Kidney epithelial cell (primary cell): Measurements from ENCODE around the gene SLX9. TPM values are rescaled to one million over a fixed set of nuclear protein-coding genes. Genes with fewer than 3 reads are reported as not detected.

Experiments
- DNase-seq: peaks from one replicate; pipeline ENCODE4 v3.0.0-alpha.2; 2010; ENCODE audit warnings: low read depth
- H3K27me3 ChIP-seq: 2 replicates; pipeline ENCODE4 v1.6.0; 2011; ENCODE audit warnings: low read length; ENCODE audit not compliant: control insufficient read depth, insufficient read depth
- H3K36me3 ChIP-seq: 2 replicates; pipeline ENCODE4 v1.5.1; 2011; ENCODE audit warnings: low read length; ENCODE audit not compliant: control insufficient read depth, insufficient read depth
- H3K4me3 ChIP-seq: 2 replicates; pipeline ENCODE4 v1.5.1; 2011; ENCODE audit warnings: low read depth, mild to moderate bottlenecking, control low read depth, low read length
- CTCF ChIP-seq: IDR thresholded peaks from 2 replicates; pipeline ENCODE4 v1.5.1; 2011; ENCODE audit warnings: mild to moderate bottlenecking, moderate library complexity, low read length, control low read depth, inconsistent platforms; ENCODE audit not compliant: insufficient read depth, poor library complexity, severe bottlenecking
- total RNA-seq: library from RNA; depleted of rRNA; stranded (reverse); fragments of >200 nt; gene quantifications from 2 replicates; pipeline ENCODE4 v1.2.3, GENCODE V29; 2015

SLX9 gene
- total RNA-seq, 1 donor from 2014 or later, result 38.6 TPM

- Histone ChIP-seq H3K27me3 (no peaks in the 10 kb centered on the region), H3K36me3 (no peaks in the 10 kb centered on the region), H3K4me3 (no peak overlapping the region)
- no peak for DNase-seq
- no peak for TF ChIP-seq CTCF
Measured at GRCh38 chr21:44953628-44954021, 13.8 kb downstream of the SLX9 start.

DNA sequence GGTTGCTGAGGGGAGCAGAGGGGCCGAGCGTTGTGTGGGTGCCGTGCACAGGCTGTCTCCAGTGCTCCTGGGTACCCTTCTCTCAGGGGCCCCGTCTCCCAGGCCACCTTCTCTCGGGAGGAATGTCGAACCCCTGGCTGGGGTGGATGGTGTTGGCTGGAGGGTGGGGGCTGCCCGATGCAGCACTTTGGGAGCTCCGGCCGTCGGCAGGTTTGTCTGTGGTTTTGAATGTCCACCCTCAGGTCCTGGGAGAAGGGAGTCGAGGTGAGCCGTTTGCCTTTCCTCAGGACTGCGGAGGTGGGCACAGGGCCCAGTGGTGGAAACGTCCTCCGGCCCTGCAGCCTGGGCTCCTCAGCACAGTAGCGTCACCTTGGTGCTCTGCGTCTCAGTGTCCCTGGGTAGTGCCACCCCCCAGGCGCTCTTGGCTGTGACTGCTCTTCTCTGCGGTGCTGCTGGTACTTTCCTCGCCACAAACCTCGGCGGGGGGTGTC is 14.5 kb downstream of the SLX9 start:
- no peak for TF ChIP-seq CTCF
- Histone ChIP-seq H3K4me3 (no peak overlapping the region), H3K36me3 (no peaks in the 10 kb centered on the region), H3K27me3 (no peaks in the 10 kb centered on the region)
- DNase-seq, result no peak

DNA sequence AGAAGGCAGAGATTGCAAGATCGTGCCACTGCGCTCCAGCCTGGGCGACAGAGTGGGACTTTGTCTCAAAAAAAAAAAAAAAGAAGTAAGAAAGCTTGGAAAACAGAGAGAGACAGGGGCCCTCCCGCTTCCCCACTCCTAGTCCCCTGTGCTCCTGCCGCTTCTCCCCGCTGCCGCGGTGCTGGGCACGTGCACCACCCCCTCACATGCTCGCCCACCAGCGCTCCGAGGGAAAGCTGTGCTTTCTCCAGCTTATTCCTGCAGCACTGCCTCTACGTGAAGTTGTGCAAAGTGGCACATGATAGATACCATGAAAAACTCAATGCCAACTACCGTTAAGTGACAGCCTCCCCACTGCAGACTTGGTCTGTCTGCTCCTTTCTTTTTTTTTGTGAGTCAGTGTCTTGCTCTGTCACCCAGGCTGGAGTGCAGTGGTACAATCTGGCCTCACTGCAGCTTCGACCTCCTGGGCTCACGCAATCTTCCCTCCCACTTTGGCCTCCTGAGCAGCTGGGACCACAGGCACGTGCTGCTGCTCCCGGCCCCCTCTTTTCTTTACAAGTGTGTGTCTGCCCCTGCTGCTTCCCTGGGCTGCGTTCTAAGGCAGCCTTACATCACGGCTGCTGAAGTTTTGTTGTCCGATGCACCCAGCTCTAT is 15.4 kb downstream of the SLX9 start:
- Histone ChIP-seq H3K27me3 (no peaks in the 10 kb centered on the region), H3K4me3 (no peak overlapping the region), H3K36me3 (no peaks in the 10 kb centered on the region)
- no peak for TF ChIP-seq CTCF
- no peak for DNase-seq

GRCh38 chr21:44955798-44956175 is 16.0 kb downstream of the SLX9 start:
- H3K36me3 ChIP-seq, result no peaks in the 10 kb centered on the region
- no peak overlapping the region for H3K4me3 ChIP-seq
- no peak for TF ChIP-seq CTCF
- no peak for DNase-seq
- H3K27me3 ChIP-seq, result no peaks in the 10 kb centered on the region

- Histone ChIP-seq H3K27me3 (no peaks in the 10 kb centered on the region), H3K36me3 (no peaks in the 10 kb centered on the region), H3K4me3 (no peak overlapping the region)
- TF ChIP-seq CTCF, result no peak
- DNase-seq, result no peak
Measured at GRCh38 chr21:44956356-44957046, 16.7 kb downstream of the SLX9 start.
